Urothelium cell line (cell line): Measurements from ENCODE around the gene HELZ.

Source experiments
- DNase-seq: peaks from one replicate; pipeline ENCODE4 v3.0.0; 2011; ENCODE audit warnings: low spot score, mixed read lengths
- FAIRE-seq: peaks from 2 replicates; lab custom pipeline; 2011; peaks lifted over from hg19 to GRCh38; lab: Jason Lieb, UNC

HELZ gene

GRCh38 chr17:67088639-67089038 is 156.4 kb downstream of the HELZ start:
- FAIRE-seq (no peak), DNase-seq (no peak)

GRCh38 chr17:67085406-67085805 is 159.6 kb downstream of the HELZ start:
- no peak for FAIRE-seq

DNA sequence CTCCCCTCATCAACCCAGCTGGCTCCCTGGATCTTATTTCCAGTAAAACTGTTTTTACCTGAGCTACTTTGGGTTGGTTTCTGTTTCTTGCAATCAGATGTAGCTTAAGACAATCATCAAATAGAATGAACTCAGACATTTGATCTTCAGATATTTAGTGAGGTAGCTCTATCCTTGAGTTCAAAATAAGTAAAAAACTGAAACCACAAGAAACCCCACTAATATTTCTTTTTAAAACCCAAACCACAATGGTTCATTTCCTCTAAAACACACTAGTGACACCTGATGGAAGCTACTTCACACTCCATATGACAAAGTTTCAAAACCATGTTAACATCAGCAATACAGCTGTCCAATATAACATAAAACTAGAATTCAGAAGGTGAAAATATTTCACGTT is 162.9 kb downstream of the HELZ start:
- DNase-seq = no peak
- FAIRE-seq = no peak

More at GRCh38 chr17:67085406-67085805, 159.6 kb downstream of the HELZ start:
- no peak for DNase-seq

GRCh38 chr17:67080804-67081203 is 164.2 kb downstream of the HELZ start:
- no peak for FAIRE-seq

DNA sequence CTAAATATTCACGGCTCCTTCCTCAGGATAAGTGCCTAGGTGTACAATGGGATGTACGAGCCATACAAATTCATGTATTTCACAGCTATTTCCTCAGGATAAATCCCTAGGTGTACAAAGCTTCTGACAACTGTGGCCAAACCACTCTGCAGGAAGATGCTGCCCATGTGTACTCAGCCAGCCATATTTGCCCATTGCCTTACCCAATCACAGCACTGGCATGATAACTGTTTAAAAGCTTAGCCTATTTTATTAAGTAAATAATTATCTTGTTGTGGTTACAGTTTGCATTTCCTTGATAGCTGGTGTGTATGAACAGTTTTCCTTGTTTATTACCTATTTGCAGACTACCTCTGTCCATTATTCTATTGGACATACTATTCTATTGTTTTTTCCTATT is 165.5 kb downstream of the HELZ start:
- FAIRE-seq = no peak
- DNase-seq = no peak

More at GRCh38 chr17:67080804-67081203, 164.2 kb downstream of the HELZ start:
- DNase-seq = no peak

GRCh38 chr17:67078292-67078691 is 166.7 kb downstream of the HELZ start:
- no peak for DNase-seq
- FAIRE-seq = no peak

DNA sequence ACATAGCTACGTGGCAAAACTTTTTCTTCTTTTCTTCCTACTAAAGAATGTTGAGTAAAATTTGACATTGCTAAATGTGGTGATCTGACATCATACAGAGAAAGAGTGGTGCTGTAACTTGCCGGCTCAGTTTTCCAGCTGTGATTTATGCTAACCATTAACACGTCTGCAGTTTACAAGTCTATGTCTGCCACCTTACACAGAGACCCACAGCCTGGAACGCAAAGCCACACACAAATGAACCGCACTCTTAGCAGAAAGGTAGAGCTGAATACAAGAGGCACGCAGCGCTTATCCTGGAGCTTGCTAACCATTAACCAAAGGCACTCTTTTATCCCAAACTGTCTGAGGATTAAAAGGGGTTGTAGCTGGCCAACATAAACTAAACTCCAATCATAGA is 168.7 kb downstream of the HELZ start:
- no peak for DNase-seq
- no peak for FAIRE-seq

GRCh38 chr17:67074781-67075180 is 170.2 kb downstream of the HELZ start:
- DNase-seq (no peak), FAIRE-seq (no peak)

- FAIRE-seq (no peak), DNase-seq (no peak)
These were observed 172.1 kb downstream of the HELZ start for GRCh38 chr17:67072885-67073284.

DNA sequence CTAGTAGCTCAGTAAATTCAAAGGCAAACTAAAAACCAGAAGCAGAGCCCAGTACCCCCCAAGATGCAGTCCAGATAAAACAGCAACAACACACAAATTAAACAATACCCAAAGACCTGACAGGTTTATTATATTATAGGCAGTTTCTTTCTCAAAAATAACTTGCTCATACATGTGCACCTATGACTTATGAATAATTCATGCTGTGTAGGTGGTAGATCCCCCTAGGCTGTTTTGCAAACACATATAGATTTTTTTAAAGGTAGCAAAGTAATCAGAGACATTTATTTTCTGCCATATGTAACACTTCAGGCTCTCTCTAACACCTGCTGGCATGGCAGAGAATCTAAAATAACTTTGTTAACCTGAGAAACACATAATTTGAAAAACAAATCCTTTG is 173.4 kb downstream of the HELZ start:
- FAIRE-seq (no peak), DNase-seq (no peak)

- FAIRE-seq (no peak), DNase-seq (no peak)
These were observed 175.3 kb downstream of the HELZ start for GRCh38 chr17:67069603-67070136.

DNA sequence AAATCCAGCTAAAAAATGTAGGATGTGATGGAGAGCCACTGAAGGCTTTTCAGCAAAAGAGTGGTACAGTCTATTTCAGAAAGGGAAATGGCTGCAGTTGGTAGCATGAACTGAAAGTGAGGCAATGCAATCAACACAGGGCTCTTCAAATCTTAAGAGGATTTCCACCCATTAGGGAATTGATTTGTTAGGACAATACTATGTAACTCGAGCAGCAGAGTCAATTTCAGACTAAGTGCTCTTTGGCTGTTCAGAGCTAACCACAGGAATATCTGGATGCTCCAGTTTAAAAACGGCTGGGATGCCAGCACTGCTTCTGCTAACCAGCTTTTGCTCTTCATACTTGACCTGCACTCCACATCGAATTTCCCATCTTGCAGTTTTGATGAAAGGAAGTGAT is 176.0 kb downstream of the HELZ start:
- DNase-seq = no peak

DNA sequence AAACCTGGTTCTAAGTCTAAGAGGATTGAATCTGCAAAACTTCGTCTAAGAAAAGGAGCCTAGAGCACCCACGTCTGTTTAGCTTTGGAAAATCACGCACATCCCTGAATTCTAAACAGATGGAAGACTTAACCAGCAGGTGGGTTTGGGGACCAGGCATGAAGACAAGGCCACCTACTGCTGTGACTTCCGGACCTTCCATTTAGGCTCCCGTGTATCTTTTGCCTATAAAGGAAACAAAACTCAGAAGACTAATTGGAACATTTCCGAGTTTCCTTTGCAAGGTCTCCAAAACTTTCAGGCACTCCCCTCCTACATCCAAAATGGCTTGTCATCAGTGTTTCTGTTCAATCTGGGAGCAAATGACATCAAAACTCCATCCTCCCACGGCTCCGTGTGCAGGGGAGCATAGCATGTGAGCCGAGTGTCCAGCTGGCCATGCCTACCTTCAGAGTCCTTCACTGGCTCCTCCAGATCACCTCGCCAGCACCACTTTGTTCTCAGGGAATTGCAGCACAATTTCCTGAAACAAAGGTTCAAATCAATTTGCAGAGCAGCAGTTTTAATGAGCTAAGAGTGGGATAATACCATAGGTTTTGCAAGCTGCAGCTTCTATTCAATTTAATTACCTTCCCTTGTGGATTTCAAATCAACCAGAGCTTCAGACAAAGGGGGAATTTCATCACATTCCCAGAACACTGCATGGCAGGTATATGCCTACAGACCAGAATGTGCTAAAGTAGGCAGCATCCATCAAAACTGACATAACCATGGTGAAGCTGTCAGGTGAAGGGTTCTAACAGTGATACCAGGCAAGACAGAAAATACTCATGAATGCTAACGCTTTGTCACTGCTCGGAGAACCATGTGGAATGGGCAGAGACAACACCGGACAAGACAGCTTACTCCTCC is 177.2 kb downstream of the HELZ start:
- FAIRE-seq (no peak), DNase-seq (no peak)

More for the DNA sequence above, 176.0 kb downstream of the HELZ start:
- no peak for FAIRE-seq

DNA sequence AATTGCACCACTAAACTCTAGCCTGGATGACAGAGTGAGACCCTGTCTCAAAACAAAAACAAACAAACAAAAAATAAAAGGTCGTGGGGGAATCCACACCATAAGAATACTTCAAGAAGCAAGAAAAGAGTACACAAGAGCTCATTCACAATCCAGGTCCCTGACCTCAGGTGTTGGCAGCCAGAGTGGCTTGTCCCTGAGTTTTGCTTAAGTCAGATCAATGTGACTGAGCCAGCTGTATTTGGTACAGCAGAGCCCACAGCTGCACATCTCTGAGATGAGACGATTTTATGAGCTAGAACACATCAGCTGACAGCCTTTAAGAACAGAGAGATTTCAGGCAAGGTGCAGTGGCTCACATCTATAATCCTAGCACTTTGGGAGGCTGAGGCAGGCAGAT is 178.3 kb downstream of the HELZ start:
- no peak for FAIRE-seq
- DNase-seq = no peak

GRCh38 chr17:67063141-67063540 is 181.9 kb downstream of the HELZ start:
- FAIRE-seq (no peak), DNase-seq (no peak)

- DNase-seq (no peak), FAIRE-seq (no peak)
These were observed 185.6 kb downstream of the HELZ start for GRCh38 chr17:67059372-67059771.

DNA sequence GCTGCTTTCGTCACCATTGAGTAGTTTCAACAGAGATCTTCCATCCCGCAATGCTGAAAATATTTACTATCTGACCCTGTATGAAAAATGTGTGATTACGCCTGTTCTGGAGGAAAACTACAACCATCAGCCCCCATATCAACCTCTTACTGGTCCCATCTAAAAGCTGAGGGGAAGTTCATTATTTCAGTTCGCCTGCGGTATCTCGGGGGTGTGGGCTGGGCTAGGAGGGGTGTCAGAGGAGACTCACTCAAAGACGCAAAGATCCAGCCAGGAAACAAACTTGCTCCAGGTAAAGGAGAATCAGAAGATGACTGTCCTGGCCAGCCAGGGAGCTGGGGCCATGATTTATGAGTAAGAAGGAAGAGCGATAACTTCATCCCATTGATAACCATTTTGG is 187.0 kb downstream of the HELZ start:
- FAIRE-seq (no peak), DNase-seq (no peak)

DNA sequence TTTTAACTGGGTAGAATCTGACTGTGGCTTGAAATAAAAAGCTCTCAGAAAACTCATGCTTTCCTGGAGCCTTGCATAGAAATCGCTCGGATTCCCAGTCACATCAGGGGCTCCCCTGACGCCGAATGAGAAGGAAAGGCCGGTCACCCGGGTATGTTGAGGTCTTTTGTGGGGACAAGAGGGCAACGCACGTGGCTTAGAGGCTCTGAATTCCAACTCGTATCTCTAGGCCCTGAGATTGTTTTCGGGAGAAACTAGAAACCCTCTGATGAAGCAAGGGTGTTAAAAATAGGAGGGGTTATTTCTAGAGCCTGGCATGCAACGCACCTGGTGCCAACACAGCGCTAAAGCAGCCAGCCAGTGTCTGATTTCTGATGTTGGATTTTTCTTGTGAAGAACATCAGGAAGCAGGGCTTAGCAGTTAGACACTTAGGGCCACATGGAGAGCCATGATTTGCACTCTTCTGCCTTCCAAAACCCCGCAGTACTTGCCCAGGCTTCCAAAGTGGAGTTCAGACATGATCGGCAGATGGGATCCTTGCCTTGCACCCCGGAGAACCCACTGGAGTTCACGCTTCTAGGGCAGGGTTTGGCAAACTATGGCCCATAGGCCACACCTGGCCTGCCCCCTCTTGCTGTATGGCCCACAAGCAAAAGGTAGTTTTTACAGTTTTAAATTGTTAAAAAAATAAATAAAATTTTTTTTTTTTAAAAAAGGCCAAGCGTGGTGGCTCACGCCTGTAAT is 188.1 kb downstream of the HELZ start:
- FAIRE-seq (no peak), DNase-seq (no peak)

- DNase-seq = no peak
- no peak for FAIRE-seq
These were observed 188.9 kb downstream of the HELZ start for GRCh38 chr17:67055811-67056745.

DNA sequence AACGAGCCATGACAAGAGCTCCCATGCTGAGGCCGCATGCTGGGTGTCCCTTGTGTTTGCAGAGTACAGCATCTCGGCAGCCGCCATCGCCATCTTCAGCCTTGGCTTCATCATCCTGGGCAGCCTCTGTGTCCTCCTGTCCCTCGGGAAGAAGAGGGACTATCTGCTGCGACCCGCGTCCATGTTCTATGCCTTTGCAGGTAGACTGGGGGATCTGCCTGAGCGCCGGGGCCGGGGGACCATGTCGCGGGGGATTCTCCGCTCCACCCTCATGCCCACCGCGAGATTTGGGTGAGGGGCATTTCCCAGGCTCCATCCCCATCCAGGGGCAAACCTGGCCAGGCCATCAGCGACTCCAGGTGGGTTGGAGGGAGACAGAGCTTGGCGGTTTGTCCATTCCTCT is 190.0 kb downstream of the HELZ start:
- FAIRE-seq (no peak), DNase-seq (no peak)

- FAIRE-seq (peak; percentile 96), DNase-seq (no peak)
These were observed 190.4 kb downstream of the HELZ start for GRCh38 chr17:67054608-67055007.
